Measurements from ENCODE around the gene FAU. TPM values are rescaled to one million over a fixed set of nuclear protein-coding genes. Genes with fewer than 3 reads are reported as not detected.

Gene FAU
- total and polyA plus RNA-seq, 10 of the 15 experiments (the other 5 are each of a cell fraction or from before 2014, with no cell fraction given) = 332 to 1,347 (median 990) TPM

GRCh38 chr11:65110354-65110861 is 11.5 kb downstream of the FAU start (continued):
- TF ChIP-seq RAD21 (IDR thresholded peaks at IDR 0.05; ENCODE audit: insufficient read depth, low read depth, low read length) (peak; percentile 57), E2F8 (IDR thresholded peaks at IDR 0.05; ENCODE audit: low read depth, partially characterized antibody) (no peak), ELK1 (IDR thresholded peaks at IDR 0.05; ENCODE audit: low read depth, low read length) (no peak), BCL11A (IDR thresholded peaks at IDR 0.05; ENCODE audit: low read depth, low read length) (no peak), IRF3 (IDR thresholded peaks at IDR 0.05) (no peak), KAT2A (conservative IDR thresholded peaks at IDR 0.05; ENCODE audit: control insufficient read depth, low read depth, low read length) (no peak), ESRRA (IDR thresholded peaks at IDR 0.05; ENCODE audit: low read length) (no peak), ATF3 (IDR thresholded peaks at IDR 0.05; ENCODE audit: borderline replicate concordance, extremely low read depth, low read depth, low read length) (no peak), ZBTB4 (CRISPR knock-in tag; IDR thresholded peaks at IDR 0.05) (no peak), MEF2A (IDR thresholded peaks at IDR 0.05; ENCODE audit: insufficient read depth, low read depth, low read length) (0 out of 2 replicates have a peak, but pooled peaks have one; percentile 32), FOXK2 (IDR thresholded peaks at IDR 0.05) (no peak), RB1 (IDR thresholded peaks at IDR 0.05; ENCODE audit: borderline replicate concordance) (no peak), PKNOX1 (IDR thresholded peaks at IDR 0.05) (no peak), BMI1 (IDR thresholded peaks at IDR 0.05; ENCODE audit: borderline replicate concordance) (no peak), NFYA (IDR thresholded peaks at IDR 0.05; ENCODE audit: borderline replicate concordance, low read depth, low read length) (no peak), USF2 (IDR thresholded peaks at IDR 0.05; ENCODE audit: borderline replicate concordance, low read depth, low read length) (no peak), POLR2A (IDR thresholded peaks at IDR 0.05; ENCODE audit: low read depth, low read length) (no peak; the same call in 1 of the 2 replicates), USF1 (IDR thresholded peaks at IDR 0.05; ENCODE audit: borderline replicate concordance, extremely low read length, insufficient read depth, low read depth, low read length) (no peak)

Data from GM12878 (cell line).